GM12878 (cell line): ENCODE measurements around the gene BARHL1. TPM values are rescaled to one million over a fixed set of nuclear protein-coding genes. Genes with fewer than 3 reads are reported as not detected.

ENCODE experiments used
- ATAC-seq: fragments of 200-7000 bp; cut with Tn5 transposase; 3 replicates; pipeline ENCODE4 v1.9.1; 2020; ENCODE audit warnings: mild to moderate bottlenecking, moderate library complexity
- BruUV-seq: library from RNA; stranded (reverse); fragments of 400-500 nt; replicated peaks from 2 replicates; lab custom pipeline; 2021; lab: Mats Ljungman, UMichigan
- CTCF ChIA-PET: fragments of 300-600 bp; sonication (Branson Sonifier 250); formaldehyde crosslinking; extraction: SDS; loops from one replicate; lab custom pipeline; 2021; ENCODE audit warnings: inconsistent platforms; lab: Yijun Ruan, JAX
- POLR2A ChIA-PET: fragments of 350-600 bp; formaldehyde crosslinking; extraction: SDS; loops from one replicate; lab custom pipeline; 2021; ENCODE audit warnings: inconsistent platforms; lab: Charles Lee
- RAD21 ChIA-PET: fragments of 300-600 bp; sonication (Branson Sonifier 250); formaldehyde crosslinking; loops from one replicate; lab custom pipeline; 2023; ENCODE audit warnings: antibody characterized with exemption; ENCODE audit not compliant: unreplicated experiment; lab: Charles Lee
- SMC1A ChIA-PET: fragments of 300-600 bp; sonication (Branson Sonifier 250); formaldehyde crosslinking; loops from one replicate; lab custom pipeline; 2023; ENCODE audit not compliant: unreplicated experiment, uncharacterized antibody; lab: Charles Lee
- DNase-seq: peaks from one replicate; pipeline ENCODE4 v3.0.0-alpha.2; 2011; ENCODE audit warnings: low read depth, low spot score
- FAIRE-seq: peaks from 3 replicates; lab custom pipeline; 2011; peaks lifted over from hg19 to GRCh38; lab: Jason Lieb, UNC
- H2AFZ ChIP-seq: 2 replicates; pipeline ENCODE4 v1.6.0; 2011; ENCODE audit warnings: low read depth, low read length, control low read depth; ENCODE audit not compliant: control insufficient read depth
- H3K27ac ChIP-seq: 2 replicates; pipeline ENCODE4 v1.5.1; 2011; ENCODE audit warnings: control low read depth; ENCODE audit not compliant: control insufficient read depth, insufficient read depth
- H3K27me3 ChIP-seq, 2 experiments: replicated peaks in 1 of 2; 2 replicates each; pipeline versions ENCODE4 v1.6.0 to v1.6.1; 2011; ENCODE audit warnings: low read length in 1 of 2; ENCODE audit not compliant: control insufficient read depth in 2 of 2, insufficient read depth in 2 of 2
- H3K36me3 ChIP-seq, 2 experiments: 2 replicates each; pipeline ENCODE4 v1.5.1; 2011; ENCODE audit warnings: low read length in 1 of 2; ENCODE audit not compliant: control insufficient read depth in 2 of 2, insufficient read depth in 2 of 2
- H3K4me1 ChIP-seq: 2 replicates; pipeline ENCODE4 v1.6.1; 2011; ENCODE audit warnings: mild to moderate bottlenecking, low read length, moderate library complexity, mixed read lengths; ENCODE audit not compliant: control insufficient read depth, insufficient read depth
- H3K4me2 ChIP-seq: 2 replicates; pipeline ENCODE4 v1.6.0; 2011; ENCODE audit warnings: control low read depth; ENCODE audit not compliant: control insufficient read depth, insufficient read depth
- H3K4me3 ChIP-seq: fragments of 200-600 bp; sonication (generic); 2 replicates; pipeline ENCODE4 v1.5.1; 2016
- H3K79me2 ChIP-seq: 2 replicates; pipeline ENCODE4 v1.6.0; 2011; ENCODE audit warnings: low read length; ENCODE audit not compliant: control insufficient read depth, insufficient read depth
- H3K9ac ChIP-seq: 2 replicates; pipeline ENCODE4 v1.8.0; 2011; ENCODE audit warnings: low read length, control low read depth, mixed read lengths; ENCODE audit not compliant: control insufficient read depth, insufficient read depth
- H3K9me3 ChIP-seq: replicated peaks from 3 replicates; pipeline ENCODE4 v1.5.1; 2011; ENCODE audit warnings: mild to moderate bottlenecking, low read length; ENCODE audit not compliant: control insufficient read depth, insufficient read depth
- H4K20me1 ChIP-seq: 2 replicates; pipeline ENCODE4 v1.6.0; 2011; ENCODE audit not compliant: control insufficient read depth, insufficient read depth
- CBX5 ChIP-seq: sonication (generic); IDR thresholded peaks from 2 replicates; pipeline ENCODE4 v1.6.1; 2016; ENCODE audit warnings: low read depth, moderate library complexity, mild to moderate bottlenecking, inconsistent platforms
- FOS ChIP-seq: IDR thresholded peaks from 3 replicates; pipeline ENCODE4 v1.6.1; 2011; ENCODE audit warnings: borderline replicate concordance; ENCODE audit not compliant: insufficient read length; ENCODE audit errors: extremely low read depth
- FOXK2 ChIP-seq: fragments of 450-650 bp; IDR thresholded peaks from 2 replicates; pipeline ENCODE4 v1.6.1; 2017; ENCODE audit warnings: mild to moderate bottlenecking, moderate library complexity
- NFYB ChIP-seq: IDR thresholded peaks from 2 replicates; pipeline ENCODE4 v1.6.1; 2011; ENCODE audit warnings: low read depth, mild to moderate bottlenecking, low read length, improper control_type of control experiment, moderate library complexity; ENCODE audit not compliant: insufficient read depth
- NR2C1 ChIP-seq: fragments of 450-650 bp; IDR thresholded peaks from 2 replicates; pipeline ENCODE4 v1.6.1; 2017; ENCODE audit warnings: antibody characterized with exemption, mild to moderate bottlenecking, moderate library complexity
- NR2F1 ChIP-seq: fragments of 450-650 bp; conservative IDR thresholded peaks from 2 replicates; pipeline ENCODE4 v1.6.1; 2017; ENCODE audit warnings: mild to moderate bottlenecking
- RB1 ChIP-seq: fragments of 450-650 bp; formaldehyde crosslinking; IDR thresholded peaks from 2 replicates; pipeline ENCODE4 v1.6.1; 2017; ENCODE audit warnings: mild to moderate bottlenecking, borderline replicate concordance
- SP1 ChIP-seq: IDR thresholded peaks from one replicate; pipeline ENCODE4 v1.6.1; 2011; ENCODE audit warnings: low read depth, low read length
- TCF3 ChIP-seq: IDR thresholded peaks from 2 replicates; pipeline ENCODE4 v1.6.1; 2012; ENCODE audit warnings: low read depth, mild to moderate bottlenecking, low read length, borderline replicate concordance; ENCODE audit not compliant: insufficient read depth
- WGBS: methylation state at CpG from one replicate; pipeline ENCODE4 v1.1.6; 2016; ENCODE audit warnings: low lambda C conversion rate; ENCODE audit not compliant: insufficient replicate concordance, insufficient coverage; ENCODE audit errors: missing lambda C conversion rate; 5-methylcytosine and 5-hydroxymethylcytosine counted together
- in situ Hi-C: fragments of 300-500 bp; cut with MboI; formaldehyde crosslinking; loops from 9 replicates; pipeline ENCODE4 v1.14.3; 2018; ENCODE audit warnings: mixed read lengths
- intact Hi-C: fragments of 100-400 bp; cut with micrococcal nuclease; formaldehyde crosslinking; loops from one replicate; pipeline ENCODE4 v1.14.2; 2022; ENCODE audit not compliant: unreplicated experiment
- polyA plus RNA-seq, 11 experiments: library from polyadenylated mRNA; depleted of rRNA in 4 of 11; unstranded in 6 of 11; stranded (reverse) in 5 of 11; fragments of >200 nt; fragmentation: Nextera tagmentation in 4 of 11; fragmentation: Illumina TruSeq in 1 of 11; extraction: Ambion mirVana in 4 of 11; extraction: Trizol in 1 of 11; gene quantifications; 1 replicate in 1 of 11; 2 replicates in 10 of 11; pipeline versions ENCODE4 v1.2.1 to v1.2.3, GENCODE V29; 2011 to 2016; ENCODE audit warnings: inconsistent platforms in 2 of 11, missing spikeins in 2 of 11, low read depth in 1 of 11
- total RNA-seq, 4 experiments: library from RNA; depleted of rRNA in 3 of 4; stranded (reverse); fragments of >200 nt in 3 of 4; fragmentation: Illumina TruSeq in 1 of 4; extraction: Trizol in 1 of 4; gene quantifications; 2 replicates each; pipeline versions ENCODE4 v1.2.1 to v1.2.3, GENCODE V29; 2013 to 2021
- TF ChIP-seq, protein P1 (sequence below): fragments of 450-650 bp; formaldehyde crosslinking; IDR thresholded peaks from 2 replicates; pipeline ENCODE4 v1.4.0; 2022; ENCODE audit warnings: mild to moderate bottlenecking, moderate library complexity

BARHL1 gene
- total and polyA plus RNA-seq, 10 of the 15 experiments (the other 5 are each of a cell fraction or from before 2014, with no cell fraction given) = not detected

GRCh38 chr9:132556714-132557113, 25.7 kb upstream of the BARHL1 start:
- H3K4me1 ChIP-seq = no peaks in the 10 kb centered on the region

More at GRCh38 chr9:132556714-132557113, 25.7 kb upstream of the BARHL1 start:
- H3K9me3 ChIP-seq = no peaks in the 10 kb centered on the region
- H3K36me3 ChIP-seq = no peaks in the 10 kb centered on the region
- CTCF ChIA-PET = no interaction called here
- in situ Hi-C loops = no loop called here
- H3K27ac ChIP-seq = no peak overlapping the region
- DNase-seq = no peak
- no peaks in the 10 kb centered on the region for H4K20me1 ChIP-seq
- H2AFZ ChIP-seq = no peak overlapping the region
- POLR2A ChIA-PET = no interaction called here
- RAD21 ChIA-PET = no interaction called here
- TF ChIP-seq SP1 (no peak), NR2F1 (no peak), FOS (no peak), CBX5 (no peak), TCF3 (no peak), RB1 (no peak), NFYB (no peak), FOXK2 (no peak), NR2C1 (no peak)
- TF ChIP-seq, protein P1, sequence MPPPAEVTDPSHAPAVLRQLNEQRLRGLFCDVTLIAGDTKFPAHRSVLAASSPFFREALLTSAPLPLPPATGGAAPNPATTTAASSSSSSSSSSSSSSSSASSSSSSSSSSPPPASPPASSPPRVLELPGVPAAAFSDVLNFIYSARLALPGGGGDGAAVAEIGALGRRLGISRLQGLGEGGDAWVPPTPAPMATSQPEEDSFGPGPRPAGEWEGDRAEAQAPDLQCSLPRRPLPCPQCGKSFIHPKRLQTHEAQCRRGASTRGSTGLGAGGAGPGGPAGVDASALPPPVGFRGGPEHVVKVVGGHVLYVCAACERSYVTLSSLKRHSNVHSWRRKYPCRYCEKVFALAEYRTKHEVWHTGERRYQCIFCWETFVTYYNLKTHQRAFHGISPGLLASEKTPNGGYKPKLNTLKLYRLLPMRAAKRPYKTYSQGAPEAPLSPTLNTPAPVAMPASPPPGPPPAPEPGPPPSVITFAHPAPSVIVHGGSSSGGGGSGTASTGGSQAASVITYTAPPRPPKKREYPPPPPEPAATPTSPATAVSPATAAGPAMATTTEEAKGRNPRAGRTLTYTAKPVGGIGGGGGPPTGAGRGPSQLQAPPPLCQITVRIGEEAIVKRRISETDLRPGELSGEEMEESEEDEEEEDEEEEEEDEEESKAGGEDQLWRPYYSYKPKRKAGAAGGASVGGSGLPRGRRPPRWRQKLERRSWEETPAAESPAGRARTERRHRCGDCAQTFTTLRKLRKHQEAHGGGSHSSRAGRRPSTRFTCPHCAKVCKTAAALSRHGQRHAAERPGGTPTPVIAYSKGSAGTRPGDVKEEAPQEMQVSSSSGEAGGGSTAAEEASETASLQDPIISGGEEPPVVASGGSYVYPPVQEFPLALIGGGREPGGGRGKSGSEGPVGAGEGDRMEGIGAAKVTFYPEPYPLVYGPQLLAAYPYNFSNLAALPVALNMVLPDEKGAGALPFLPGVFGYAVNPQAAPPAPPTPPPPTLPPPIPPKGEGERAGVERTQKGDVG (CRISPR knock-in tag) = no peak
- no peaks in the 10 kb centered on the region for H3K79me2 ChIP-seq
- SMC1A ChIA-PET = no interaction called here
- FAIRE-seq = no peak
- no peak overlapping the region for H3K9ac ChIP-seq
- no peaks in the 10 kb centered on the region; a peak in 1 of 4 replicates for H3K27me3 ChIP-seq
- 73% methylated on average over 26 of the region's 26 CpGs for WGBS
- intact Hi-C loops = no loop called here
- ATAC-seq = no peak
- H3K4me2 ChIP-seq = no peak overlapping the region
- H3K4me3 ChIP-seq = no peak overlapping the region
- no TSS peak for BruUV-seq
